CD4-positive, CD25-positive, alpha-beta regulatory T cell (primary cell): Measurements from ENCODE around the gene LOXL3. TPM values are rescaled to one million over a fixed set of nuclear protein-coding genes. Genes with fewer than 3 reads are reported as not detected.

ENCODE experiments used
- ATAC-seq, 2 donors: fragments of 150-1000 bp; cut with Tn5 transposase; one replicate each; pipeline ENCODE4 v1.10.0; 2021; ENCODE audit warnings: low read depth in 2 of 2, moderate number of reproducible peaks in 2 of 2, moderate library complexity in 1 of 2
- DNase-seq, 3 donors: peaks; one replicate each; pipeline versions ENCODE4 v3.0.0 to v3.0.0-alpha.2; 2012 to 2022; ENCODE audit warnings: mixed read lengths in 1 of 3
- H3K27ac ChIP-seq: one replicate; pipeline ENCODE4 v1.7.0; 2013; ENCODE audit warnings: mild to moderate bottlenecking, low read length; ENCODE audit not compliant: insufficient read depth, poor library complexity, severe bottlenecking
- H3K27me3 ChIP-seq: one replicate; pipeline ENCODE4 v1.7.0; 2013; ENCODE audit warnings: low read length; ENCODE audit not compliant: control insufficient read depth, insufficient read depth
- H3K36me3 ChIP-seq: one replicate; pipeline ENCODE4 v1.7.0; 2013; ENCODE audit warnings: mild to moderate bottlenecking, low read length, moderate library complexity; ENCODE audit not compliant: control insufficient read depth, insufficient read depth
- H3K4me1 ChIP-seq: 2 replicates; pipeline ENCODE4 v1.7.0; 2013; ENCODE audit warnings: mild to moderate bottlenecking, low read length; ENCODE audit not compliant: insufficient read depth, control insufficient read depth, poor library complexity, severe bottlenecking
- H3K4me3 ChIP-seq: one replicate; pipeline ENCODE4 v1.7.0; 2013; ENCODE audit warnings: low read depth, mild to moderate bottlenecking, low read length, moderate library complexity
- H3K9me3 ChIP-seq, 2 experiments: 1 replicate in 1 of 2; 2 replicates in 1 of 2; pipeline ENCODE4 v1.7.0; 2013; ENCODE audit warnings: low read length in 2 of 2, mild to moderate bottlenecking in 1 of 2, moderate library complexity in 1 of 2; ENCODE audit not compliant: control insufficient read depth in 2 of 2
- H3K27ac Mint-ChIP-seq, 3 donors: one replicate each; pipeline ENCODE4 v1.8.0; 2020 to 2022; ENCODE audit warnings: mild to moderate bottlenecking in 3 of 3, mixed read lengths in 3 of 3, moderate library complexity in 2 of 3
- H3K27me3 Mint-ChIP-seq: one replicate; pipeline ENCODE4 v1.8.0; 2022; ENCODE audit warnings: mild to moderate bottlenecking, mixed read lengths
- H3K36me3 Mint-ChIP-seq: one replicate; pipeline ENCODE4 v1.8.0; 2020; ENCODE audit warnings: mixed read lengths
- H3K4me1 Mint-ChIP-seq, 4 donors: one replicate each; pipeline ENCODE4 v1.8.0; 2020 to 2022; ENCODE audit warnings: mixed read lengths in 4 of 4, mild to moderate bottlenecking in 1 of 4
- H3K4me3 Mint-ChIP-seq, 4 donors: one replicate each; pipeline ENCODE4 v1.8.0; 2020 to 2022; ENCODE audit warnings: mild to moderate bottlenecking in 4 of 4, mixed read lengths in 4 of 4, moderate library complexity in 3 of 4
- H3K9me3 Mint-ChIP-seq, 7 donors: one replicate each; pipeline ENCODE4 v1.8.0; 2020 to 2022; ENCODE audit warnings: mixed read lengths in 7 of 7, mild to moderate bottlenecking in 3 of 7, moderate library complexity in 2 of 7
- polyA plus RNA-seq, 4 donors: library from polyadenylated mRNA; unstranded; fragments of 300-500 nt; fragmentation: Illumina TruSeq; gene quantifications; one replicate each; pipeline ENCODE4 v1.2.3, GENCODE V29; 2021
- total RNA-seq: library from RNA; stranded (reverse); gene quantifications from one replicate; pipeline ENCODE4 v1.2.3, GENCODE V29; 2022

Gene LOXL3
- total and polyA plus RNA-seq, 5 donors from 2014 or later: 0.09 to 1.1 TPM; not detected in 3

GRCh38 chr2:74528600-74529356 is 25.0 kb downstream of the LOXL3 start:
- no peaks in the 10 kb centered on the region for H3K9me3 Mint-ChIP-seq
- peaks cover 37% of the 10 kb centered on the region for H3K36me3 Mint-ChIP-seq

GRCh38 chr2:74527741-74528140 is 26.0 kb downstream of the LOXL3 start:
- Histone ChIP-seq H3K4me3 (no peak overlapping the region), H3K36me3 (peaks cover 23% of the 10 kb centered on the region), H3K4me1 (peaks cover 27% of the 10 kb centered on the region), H3K9me3 (no peaks in the 10 kb centered on the region), H3K27me3 (no peaks in the 10 kb centered on the region), H3K27ac (no peak overlapping the region)
- Mint-ChIP-seq H3K4me1 (peaks cover 7 to 51% (median 30%) of the 10 kb centered on the region in 4 donors), H3K27me3 (peaks cover 3% of the 10 kb centered on the region), H3K27ac (peak overlapping the region; percentile 92 to 95 (median 94)), H3K9me3 (no peaks in the 10 kb centered on the region), H3K36me3 (peaks cover 33% of the 10 kb centered on the region), H3K4me3 (peak overlapping the region; percentile 87 to 96 (median 94))
- no peak for ATAC-seq
- no peak for DNase-seq

More at GRCh38 chr2:74528600-74529356, 25.0 kb downstream of the LOXL3 start:
- Mint-ChIP-seq H3K27me3 (no peaks in the 10 kb centered on the region), H3K4me3 (peak overlapping the region; percentile 87 to 96 (median 94)), H3K27ac (peak overlapping the region; percentile 92 to 95 (median 94)), H3K4me1 (peaks cover 7 to 51% (median 30%) of the 10 kb centered on the region in 4 donors)
- peak overlapping the region; percentile 89 for H3K27ac ChIP-seq
- peaks cover 27% of the 10 kb centered on the region for H3K4me1 ChIP-seq
- no peak for DNase-seq
- H3K27me3 ChIP-seq: no peaks in the 10 kb centered on the region
- H3K9me3 ChIP-seq: no peaks in the 10 kb centered on the region
- peak overlapping the region; percentile 69 for H3K4me3 ChIP-seq
- H3K36me3 ChIP-seq: peaks cover 23% of the 10 kb centered on the region
- ATAC-seq: peak; percentile 1 to 2

GRCh38 chr2:74526649-74527230 is 27.0 kb downstream of the LOXL3 start:
- Histone ChIP-seq H3K4me3 (no peak overlapping the region), H3K27ac (no peak overlapping the region), H3K9me3 (no peaks in the 10 kb centered on the region), H3K4me1 (peaks cover 26% of the 10 kb centered on the region), H3K36me3 (peaks cover 23% of the 10 kb centered on the region), H3K27me3 (no peaks in the 10 kb centered on the region)
- Mint-ChIP-seq H3K27ac (no peak overlapping the region), H3K36me3 (peaks cover 27% of the 10 kb centered on the region), H3K4me1 (peaks cover 0 to 44% (median 23%) of the 10 kb centered on the region in 4 donors), H3K27me3 (peaks cover 13% of the 10 kb centered on the region), H3K4me3 (peak overlapping the region in 3 of 4 donors; percentile 29 to 87 (median 81)), H3K9me3 (no peaks in the 10 kb centered on the region)
- ATAC-seq (no peak), DNase-seq (no peak)

GRCh38 chr2:74525717-74526648 is 27.8 kb downstream of the LOXL3 start, which contains the start of gene DQX1:
TSS of gene DQX1 (minus strand) at chr2:74526231. CDS start at chr2:74525729, 502 bp downstream.
- Histone ChIP-seq H3K27me3 (no peaks in the 10 kb centered on the region), H3K27ac (no peak within 1 kb of the TSS), H3K4me1 (peaks cover 18% of the 10 kb centered on the region), H3K36me3 (peaks cover 23% of the 10 kb centered on the region), H3K9me3 (no peaks in the 10 kb centered on the region), H3K4me3 (no peak within 1 kb of the TSS)
- Mint-ChIP-seq H3K4me1 (peaks cover 0 to 37% (median 17%) of the 10 kb centered on the region in 4 donors), H3K27ac (peak within 1 kb of the TSS in 2 of 3 donors; percentile 32 to 52), H3K36me3 (peaks cover 27% of the 10 kb centered on the region), H3K4me3 (peak within 1 kb of the TSS in 3 of 4 donors; percentile 29 to 87 (median 81)), H3K9me3 (no peaks in the 10 kb centered on the region), H3K27me3 (peaks cover 20% of the 10 kb centered on the region)
- DNase-seq: peak in 2 of 3 donors; percentile 40 to 66
- no peak for ATAC-seq

- Histone ChIP-seq H3K27me3 (peaks cover 3% of the 10 kb centered on the region), H3K4me3 (no peak overlapping the region), H3K36me3 (peaks cover 23% of the 10 kb centered on the region), H3K27ac (no peak overlapping the region), H3K9me3 (no peaks in the 10 kb centered on the region), H3K4me1 (peaks cover 10% of the 10 kb centered on the region)
- ATAC-seq: no peak
- H3K27ac Mint-ChIP-seq: no peak overlapping the region
- peaks cover 27% of the 10 kb centered on the region for H3K36me3 Mint-ChIP-seq
- no peak for DNase-seq
- peak overlapping the region in 1 of 4 donors; percentile 5 for H3K4me3 Mint-ChIP-seq
- peaks cover 0 to 1% (median 0%) of the 10 kb centered on the region in 7 donors for H3K9me3 Mint-ChIP-seq
- H3K4me1 Mint-ChIP-seq: peaks cover 0 to 31% (median 14%) of the 10 kb centered on the region in 4 donors
- H3K27me3 Mint-ChIP-seq: peaks cover 24% of the 10 kb centered on the region
Measured at GRCh38 chr2:74524955-74525716, 28.6 kb downstream of the LOXL3 start.

GRCh38 chr2:74524005-74524404 is 29.7 kb downstream of the LOXL3 start:
- Mint-ChIP-seq H3K9me3 (peaks cover 0 to 1% (median 0%) of the 10 kb centered on the region in 7 donors), H3K27me3 (peaks cover 36% of the 10 kb centered on the region), H3K36me3 (peaks cover 27% of the 10 kb centered on the region), H3K4me3 (no peak overlapping the region), H3K4me1 (peaks cover 0 to 29% (median 12%) of the 10 kb centered on the region in 4 donors), H3K27ac (no peak overlapping the region)
- no peaks in the 10 kb centered on the region for H3K9me3 ChIP-seq
- DNase-seq: no peak
- no peak overlapping the region for H3K4me3 ChIP-seq
- H3K4me1 ChIP-seq: peaks cover 5% of the 10 kb centered on the region
- H3K27me3 ChIP-seq: peaks cover 13% of the 10 kb centered on the region
- no peak for ATAC-seq
- H3K36me3 ChIP-seq: peaks cover 23% of the 10 kb centered on the region
- no peak overlapping the region for H3K27ac ChIP-seq
